KMS-11 (cell line): ENCODE measurements around the gene CCL15.
A peak's percentile ranks its signal among the peaks of the same experiment; 100 is the strongest.

Source experiments
- H2AFZ ChIP-seq: fragments of 200-600 bp; sonication (generic); 2 replicates; pipeline ENCODE4 v1.6.1; 2016; ENCODE audit warnings: antibody characterized with exemption, mixed run types, low read depth
- H3K27ac ChIP-seq: fragments of 200-600 bp; sonication (generic); 2 replicates; pipeline ENCODE4 v1.6.1; 2016; ENCODE audit warnings: mild to moderate bottlenecking, mixed run types
- H3K27me3 ChIP-seq: fragments of 200-600 bp; sonication (generic); 2 replicates; pipeline ENCODE4 v1.6.1; 2017; ENCODE audit warnings: mild to moderate bottlenecking, low read depth, mixed run types, moderate library complexity; ENCODE audit not compliant: insufficient read depth
- H3K36me3 ChIP-seq: fragments of 200-600 bp; sonication (generic); 2 replicates; pipeline ENCODE4 v1.6.1; 2017; ENCODE audit warnings: mild to moderate bottlenecking, mixed run types; ENCODE audit not compliant: insufficient read depth
- H3K4me1 ChIP-seq: fragments of 200-600 bp; sonication (generic); 2 replicates; pipeline ENCODE4 v1.6.1; 2016; ENCODE audit warnings: mild to moderate bottlenecking, low read depth, mixed run types; ENCODE audit not compliant: poor library complexity, severe bottlenecking
- H3K4me2 ChIP-seq: fragments of 200-600 bp; sonication (generic); 2 replicates; pipeline ENCODE4 v1.7.0; 2016; ENCODE audit warnings: mild to moderate bottlenecking, mixed run types
- H3K4me3 ChIP-seq: fragments of 200-600 bp; sonication (generic); IDR thresholded peaks from 2 replicates; pipeline ENCODE4 v1.6.1; 2017; ENCODE audit warnings: low read depth, low read length, mixed read lengths; ENCODE audit not compliant: insufficient read depth
- H3K79me2 ChIP-seq: fragments of 200-600 bp; sonication (generic); 2 replicates; pipeline ENCODE4 v1.6.1; 2016; ENCODE audit warnings: low read depth, mixed run types; ENCODE audit not compliant: insufficient read depth
- H3K9ac ChIP-seq: fragments of 200-600 bp; sonication (generic); 2 replicates; pipeline ENCODE4 v1.6.1; 2016; ENCODE audit warnings: mild to moderate bottlenecking, mixed run types
- H4K20me1 ChIP-seq: fragments of 200-600 bp; sonication (generic); 2 replicates; pipeline ENCODE4 v1.6.1; 2016; ENCODE audit warnings: mild to moderate bottlenecking, mixed run types; ENCODE audit not compliant: insufficient read depth
- CTCF ChIP-seq: fragments of 200-600 bp; sonication (generic); conservative IDR thresholded peaks from 2 replicates; pipeline ENCODE4 v1.6.1; 2017; ENCODE audit warnings: low read depth, mild to moderate bottlenecking, antibody characterized with exemption, low read length, moderate library complexity, mixed read lengths

CCL15 gene

GRCh38 chr17:35982409-35983191, 18.8 kb downstream of the CCL15 start:
- H3K27me3 ChIP-seq = no peaks in the 10 kb centered on the region
- TF ChIP-seq CTCF = no peak
- no peak overlapping the region for H3K4me2 ChIP-seq
- no peak overlapping the region for H3K27ac ChIP-seq
- no peaks in the 10 kb centered on the region for H3K36me3 ChIP-seq
- no peak overlapping the region for H2AFZ ChIP-seq
- H4K20me1 ChIP-seq = no peaks in the 10 kb centered on the region
- H3K9ac ChIP-seq = no peak overlapping the region
- H3K79me2 ChIP-seq = no peaks in the 10 kb centered on the region
- no peaks in the 10 kb centered on the region for H3K4me1 ChIP-seq
- no peak overlapping the region for H3K4me3 ChIP-seq

GRCh38 chr17:35981908-35982330, 19.4 kb downstream of the CCL15 start:
- H3K9ac ChIP-seq = no peak overlapping the region
- no peak overlapping the region for H3K4me2 ChIP-seq
- TF ChIP-seq CTCF = 0 out of 2 replicates have a peak, but pooled peaks have one; percentile 16
- H3K36me3 ChIP-seq = no peaks in the 10 kb centered on the region
- no peaks in the 10 kb centered on the region for H3K27me3 ChIP-seq
- no peak overlapping the region for H3K27ac ChIP-seq
- H2AFZ ChIP-seq = no peak overlapping the region
- H4K20me1 ChIP-seq = no peaks in the 10 kb centered on the region
- no peak overlapping the region for H3K4me3 ChIP-seq
- H3K79me2 ChIP-seq = no peaks in the 10 kb centered on the region
- no peaks in the 10 kb centered on the region for H3K4me1 ChIP-seq

GRCh38 chr17:35981246-35981645, 20.1 kb downstream of the CCL15 start, which contains the start of gene CCL16:
Gene CCL16 (minus strand): TSS chr17:35981497. CDS start chr17:35981420, 77 bp downstream.
- Histone ChIP-seq H3K27me3 (no peaks in the 10 kb centered on the region), H3K4me2 (no peak within 1 kb of the TSS), H3K4me3 (no peak within 1 kb of the TSS), H2AFZ (no peak within 1 kb of the TSS), H3K79me2 (no peaks in the 10 kb centered on the region), H3K27ac (no peak within 1 kb of the TSS), H4K20me1 (no peaks in the 10 kb centered on the region), H3K36me3 (no peaks in the 10 kb centered on the region), H3K9ac (no peak within 1 kb of the TSS), H3K4me1 (no peaks in the 10 kb centered on the region)
- TF ChIP-seq CTCF = no peak

GRCh38 chr17:35978346-35978745, 23.0 kb downstream of the CCL15 start:
- no peak overlapping the region for H3K27ac ChIP-seq
- no peak overlapping the region for H3K9ac ChIP-seq
- no peaks in the 10 kb centered on the region for H3K79me2 ChIP-seq
- H3K4me1 ChIP-seq = no peaks in the 10 kb centered on the region
- H3K27me3 ChIP-seq = no peaks in the 10 kb centered on the region
- H3K4me2 ChIP-seq = no peak overlapping the region
- no peak for TF ChIP-seq CTCF
- no peak overlapping the region for H3K4me3 ChIP-seq
- no peaks in the 10 kb centered on the region for H3K36me3 ChIP-seq
- no peaks in the 10 kb centered on the region for H4K20me1 ChIP-seq
- no peak overlapping the region for H2AFZ ChIP-seq
